Vagina (tissue), 2 donors: Measurements from ENCODE around the gene REV1. TPM values are rescaled to one million over a fixed set of nuclear protein-coding genes. Genes with fewer than 3 reads are reported as not detected.
"Not testable (repeated sequence)": the region's sequence is repeated elsewhere in the genome, so short reads cannot be mapped to it uniquely, and the experiment has no call there.

Experiments used
- DNase-seq, 2 donors: peaks; one replicate each; pipeline ENCODE4 v3.0.0-alpha.2; 2017; ENCODE audit errors: extremely low spot score in 2 of 2
- H3K27ac ChIP-seq: fragments of 200-600 bp; sonication (generic); one replicate; pipeline ENCODE4 v1.5.1; 2019
- H3K27me3 ChIP-seq: fragments of 200-600 bp; sonication (generic); one replicate; pipeline ENCODE4 v1.5.1; 2019
- H3K36me3 ChIP-seq, 2 donors: fragments of 200-600 bp; sonication (generic); one replicate each; pipeline ENCODE4 v1.5.1; 2017 to 2019
- H3K4me1 ChIP-seq: fragments of 200-600 bp; sonication (generic); one replicate; pipeline ENCODE4 v1.5.1; 2019
- H3K4me3 ChIP-seq, 2 donors: fragments of 200-600 bp; sonication (generic); 1 replicate in 1 of 2; 2 replicates in 1 of 2; pipeline ENCODE4 v1.5.1; 2016 to 2019
- H3K9me3 ChIP-seq: fragments of 200-600 bp; sonication (generic); one replicate; pipeline ENCODE4 v1.5.1; 2019
- CTCF ChIP-seq, 3 experiments: fragments of 450-650 bp in 2 of 3; fragments of 200-600 bp in 1 of 3; sonication (generic) in 1 of 3; IDR thresholded peaks; one replicate each; pipeline ENCODE4 v1.5.1; 2017 to 2019; ENCODE audit warnings: antibody characterized with exemption in 3 of 3, mild to moderate bottlenecking in 2 of 3, moderate library complexity in 2 of 3
- POLR2A ChIP-seq, 2 donors: fragments of 450-650 bp; IDR thresholded peaks; one replicate each; pipeline ENCODE4 v1.6.1; 2017; ENCODE audit warnings: antibody characterized with exemption in 2 of 2, mild to moderate bottlenecking in 2 of 2, moderate library complexity in 2 of 2
- POLR2AphosphoS5 ChIP-seq, 2 donors: sonication (generic); formaldehyde crosslinking; IDR thresholded peaks; one replicate each; pipeline ENCODE4 v1.9.0; 2017; ENCODE audit warnings: antibody characterized with exemption in 2 of 2, mild to moderate bottlenecking in 2 of 2, low read depth in 1 of 2; ENCODE audit not compliant: insufficient read depth in 1 of 2
- intact Hi-C: fragments of 100-400 bp; cut with DNase I; formaldehyde crosslinking; loops from one replicate; pipeline ENCODE4 v1.15.1; 2023
- total RNA-seq: library from RNA; depleted of rRNA; stranded (reverse); fragments of >200 nt; gene quantifications from one replicate; pipeline ENCODE4 v1.2.3, GENCODE V29; 2016

REV1 gene
- total RNA-seq, 1 donor from 2014 or later = 102 TPM

DNA sequence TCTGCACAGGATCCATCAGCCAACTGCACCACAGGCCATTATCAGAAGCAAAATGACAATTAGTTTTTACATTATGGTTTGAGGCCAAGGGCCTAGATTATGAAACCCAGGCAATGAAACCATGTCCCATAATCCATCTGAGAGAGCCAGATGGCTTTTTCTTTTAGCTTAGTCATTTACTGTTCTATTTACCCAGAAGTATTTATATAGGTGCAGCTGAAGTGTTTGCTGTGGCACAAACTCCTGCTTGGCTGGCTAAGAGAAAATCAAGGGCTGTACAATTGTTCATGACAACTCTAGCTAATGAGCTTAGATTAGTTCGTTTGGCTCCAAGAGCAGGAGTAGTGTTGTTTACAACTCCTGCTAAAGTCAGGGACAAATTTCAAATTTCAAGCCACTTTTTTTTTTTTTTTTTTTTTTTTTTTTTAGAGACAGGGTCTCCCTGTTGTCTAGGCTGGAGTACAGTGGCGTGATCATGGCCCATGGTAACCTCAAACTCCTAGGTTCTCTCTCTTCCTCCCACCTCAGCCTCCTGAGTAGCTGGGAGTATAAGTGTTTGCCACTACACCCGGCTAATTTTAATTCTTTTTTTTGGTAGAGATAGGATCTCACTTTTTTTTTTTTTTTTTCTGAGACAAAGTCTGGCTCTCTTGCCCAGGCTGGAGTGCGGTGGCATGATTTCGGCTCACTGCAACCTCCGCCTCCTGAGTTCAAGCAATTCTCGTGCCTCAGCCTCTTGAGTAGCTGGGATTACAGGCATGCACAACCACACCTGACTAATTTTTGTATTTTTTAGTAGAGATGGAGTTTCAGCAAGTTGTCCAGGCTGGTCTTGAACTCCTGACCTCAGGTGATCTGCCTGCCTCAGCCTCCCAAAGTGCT is 18.4 kb upstream of the REV1 start:
- intact Hi-C loops = no loop called here
- Histone ChIP-seq H3K36me3 (no peaks in the 10 kb centered on the region), H3K9me3 (no peaks in the 10 kb centered on the region), H3K27me3 (no peaks in the 10 kb centered on the region), H3K4me3 (no peak overlapping the region), H3K27ac (no peak overlapping the region), H3K4me1 (no peaks in the 10 kb centered on the region)
- TF ChIP-seq POLR2A (IDR thresholded peaks at IDR 0.05) = no peak
- TF ChIP-seq CTCF (IDR thresholded peaks at IDR 0.05) = no peak
- no peak for TF ChIP-seq POLR2AphosphoS5 (IDR thresholded peaks at IDR 0.05; ENCODE audit: insufficient read depth in 1 of 2, low read depth in 1 of 2)
- DNase-seq = no peak

GRCh38 chr2:99504844-99505584 is 15.2 kb upstream of the REV1 start:
- no peak overlapping the region for H3K4me3 ChIP-seq
- no peaks in the 10 kb centered on the region for H3K27me3 ChIP-seq
- H3K9me3 ChIP-seq = no peaks in the 10 kb centered on the region
- H3K4me1 ChIP-seq = no peaks in the 10 kb centered on the region
- no peaks in the 10 kb centered on the region for H3K36me3 ChIP-seq
- TF ChIP-seq POLR2AphosphoS5 (IDR thresholded peaks at IDR 0.05; ENCODE audit: insufficient read depth in 1 of 2, low read depth in 1 of 2) = no peak
- no peak for TF ChIP-seq CTCF (IDR thresholded peaks at IDR 0.05)
- no peak for TF ChIP-seq POLR2A (IDR thresholded peaks at IDR 0.05)
- DNase-seq = no peak
- no peak overlapping the region for H3K27ac ChIP-seq
- intact Hi-C loops = no loop called here

GRCh38 chr2:99503662-99504416 is 14.0 kb upstream of the REV1 start:
- intact Hi-C loops, H3K4me3 ChIP-seq, H3K36me3 ChIP-seq, H3K9me3 ChIP-seq, H3K4me1 ChIP-seq, H3K27ac ChIP-seq, DNase-seq, H3K27me3 ChIP-seq: not testable (repeated sequence)

DNA sequence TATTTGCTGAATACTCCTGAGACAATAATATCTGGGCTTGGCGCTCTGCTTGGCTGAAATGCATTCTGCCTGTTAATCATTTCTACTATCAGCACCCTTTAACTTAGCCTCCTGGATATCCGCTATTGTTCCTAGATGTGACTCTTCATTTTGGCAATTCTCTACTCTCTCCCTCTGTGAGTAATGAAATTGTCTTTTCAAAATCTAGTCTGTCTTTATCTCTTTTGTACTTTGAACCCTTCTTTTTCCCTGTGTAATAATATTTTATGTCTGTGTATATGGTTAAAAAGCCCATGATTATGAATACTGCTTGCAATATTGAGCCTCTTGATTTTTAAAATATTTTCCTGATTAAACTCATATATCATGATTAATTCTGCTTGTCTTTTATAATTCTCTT is 6.2 kb upstream of the REV1 start:
- H3K4me3 ChIP-seq = no peak overlapping the region

More for the DNA sequence above, 6.2 kb upstream of the REV1 start:
- DNase-seq = no peak
- Histone ChIP-seq H3K27ac (no peak overlapping the region), H3K9me3 (no peaks in the 10 kb centered on the region), H3K4me1 (peaks cover 4% of the 10 kb centered on the region), H3K27me3 (no peaks in the 10 kb centered on the region), H3K36me3 (no peaks in the 10 kb centered on the region)
- TF ChIP-seq POLR2AphosphoS5 (IDR thresholded peaks at IDR 0.05; ENCODE audit: insufficient read depth in 1 of 2, low read depth in 1 of 2) (no peak), CTCF (IDR thresholded peaks at IDR 0.05) (no peak), POLR2A (IDR thresholded peaks at IDR 0.05) (no peak)
- intact Hi-C loops = no loop called here
